GM18519 (cell line): ENCODE results near the gene INTS15.

Experiments
- ATAC-seq: cut with Tn5 transposase; IDR thresholded peaks from one replicate; pipeline ENCODE4 v1.9.1; 2021; ENCODE audit warnings: mild to moderate bottlenecking, moderate library complexity; ENCODE audit not compliant: unreplicated experiment, low FRiP score

Gene INTS15

DNA sequence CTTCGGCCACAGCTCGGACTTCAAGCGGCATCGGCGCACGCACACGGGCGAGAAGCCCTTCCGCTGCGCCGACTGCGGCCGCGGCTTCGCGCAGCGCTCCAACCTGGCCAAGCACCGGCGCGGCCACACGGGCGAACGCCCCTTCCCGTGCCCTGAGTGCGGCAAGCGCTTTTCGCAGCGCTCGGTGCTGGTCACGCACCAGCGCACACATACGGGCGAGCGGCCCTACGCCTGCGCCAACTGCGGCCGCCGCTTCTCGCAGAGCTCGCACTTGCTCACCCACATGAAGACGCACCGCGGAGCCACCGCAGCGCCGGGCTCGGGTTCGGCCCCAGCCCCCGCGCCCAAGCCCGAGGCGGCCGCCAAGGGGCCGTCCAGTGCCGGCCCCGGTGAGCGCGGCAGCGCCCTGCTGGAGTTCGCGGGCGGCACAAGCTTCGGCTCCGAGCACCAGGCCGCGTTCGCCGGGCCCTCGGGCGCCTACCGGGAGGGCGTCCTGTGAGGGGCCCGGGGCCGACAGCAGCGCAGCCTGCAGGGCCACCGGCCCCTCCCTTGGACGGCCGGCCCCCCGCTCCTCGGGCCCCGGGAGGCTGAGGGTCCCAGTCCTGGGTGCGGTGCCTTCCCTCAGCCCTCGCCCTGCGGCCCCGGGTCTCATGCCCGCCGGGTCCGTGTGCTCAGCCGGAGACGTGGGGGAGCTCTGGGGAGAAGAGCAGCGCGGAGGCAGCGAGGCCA is 64.5 kb downstream of the INTS15 start:
- ATAC-seq = no peak

DNA sequence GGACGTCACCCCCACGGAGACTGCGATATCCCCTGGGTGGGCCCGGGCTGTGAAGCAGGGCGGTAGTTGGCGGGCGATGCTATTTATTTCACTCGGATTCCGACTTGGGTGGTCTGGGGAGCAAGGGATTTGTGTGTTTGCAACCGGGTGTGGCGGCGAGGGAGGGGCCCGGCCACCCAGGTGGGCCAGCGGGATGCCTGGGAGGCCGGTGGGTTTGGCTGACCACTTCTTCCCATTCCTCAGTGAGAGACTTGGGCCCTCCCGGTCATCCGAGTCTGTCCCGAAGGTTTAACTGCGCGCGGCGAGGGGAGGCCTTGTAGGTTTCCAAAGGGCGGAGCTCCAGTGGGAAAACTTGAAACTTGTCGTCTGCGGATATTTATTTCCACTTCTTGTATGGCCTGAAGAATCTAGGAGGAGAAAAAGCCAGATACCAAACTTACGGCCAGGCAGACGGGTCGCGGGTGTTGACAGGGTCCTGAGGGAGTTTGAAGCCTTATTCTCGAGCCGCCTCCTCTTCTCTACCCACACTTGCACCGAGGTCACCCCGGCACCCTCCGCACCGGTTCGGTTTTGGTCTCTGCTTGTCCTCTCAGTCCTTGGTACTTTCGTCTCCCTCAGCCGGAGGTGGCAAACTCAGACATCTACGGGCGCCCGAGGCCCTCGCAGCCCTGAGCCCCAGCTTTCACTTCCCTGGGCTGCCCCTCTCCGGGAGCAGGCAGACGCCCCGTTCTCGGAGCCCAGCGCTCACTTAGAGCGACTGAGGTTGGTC is 65.2 kb downstream of the INTS15 start:
- ATAC-seq = no peak

DNA sequence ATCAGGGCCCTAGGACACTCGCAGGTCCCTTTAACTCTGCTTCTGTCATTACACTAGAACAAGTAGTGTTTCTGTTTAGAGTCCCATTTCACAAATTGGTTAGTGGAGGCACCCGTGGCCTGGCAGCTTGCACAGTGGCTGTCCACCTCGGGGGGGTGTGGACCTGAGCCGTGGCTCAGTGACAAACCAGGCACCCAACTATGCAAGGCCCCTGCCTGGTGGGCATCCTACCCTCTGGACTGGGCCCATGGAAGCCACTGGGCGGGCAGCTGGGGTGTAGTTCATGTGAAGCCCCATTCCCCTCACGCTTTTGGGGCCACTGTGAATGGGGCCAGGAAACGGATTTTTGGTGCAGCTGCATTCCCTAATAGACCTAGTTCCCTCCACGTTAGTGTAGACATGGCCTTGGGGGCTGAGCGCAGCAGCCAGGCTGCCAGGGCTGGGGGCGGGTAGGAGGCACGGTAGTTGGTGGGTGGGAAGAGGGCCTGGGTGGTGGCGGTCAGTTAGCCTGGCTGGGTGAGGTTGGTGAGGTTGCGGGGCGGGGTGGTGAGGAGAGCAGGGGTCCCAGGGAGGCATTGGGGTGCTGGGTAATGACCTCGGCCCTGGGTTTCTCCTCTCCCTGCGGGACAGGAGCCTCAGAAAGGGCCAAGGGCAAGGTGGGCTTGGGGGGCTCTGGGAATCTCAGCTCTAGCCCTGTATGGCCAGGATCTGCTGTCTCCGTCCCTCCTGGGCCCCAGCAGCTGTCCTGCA is 66.0 kb downstream of the INTS15 start:
- ATAC-seq = no peak

DNA sequence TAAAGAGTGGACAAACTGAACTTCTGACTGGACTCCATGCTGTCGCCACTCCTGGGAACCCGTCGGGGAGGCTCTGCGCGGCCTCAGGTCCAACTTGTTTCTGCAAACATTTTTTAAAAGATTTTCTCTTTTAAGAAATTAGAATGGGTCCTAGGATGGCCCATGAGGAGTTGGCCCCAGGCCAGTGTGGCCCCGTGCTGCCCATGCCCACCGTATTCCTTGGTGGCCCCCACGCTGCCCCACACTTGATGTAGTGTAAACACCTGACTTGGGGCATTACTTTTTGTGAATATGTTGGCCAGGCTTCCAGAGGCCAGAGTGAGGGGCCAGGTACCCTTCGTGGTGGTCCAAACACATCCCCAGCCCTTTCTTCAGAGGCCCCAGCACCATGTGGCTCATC is 66.6 kb downstream of the INTS15 start:
- ATAC-seq = no peak
